NB4 (cell line): ENCODE measurements around the gene SEMA5A.

Source experiments
- DNase-seq: peaks from one replicate; pipeline ENCODE4 v3.0.0; 2010; ENCODE audit warnings: low read depth
- H3K4me3 ChIP-seq: one replicate; pipeline ENCODE4 v1.5.1; 2011; ENCODE audit warnings: mild to moderate bottlenecking, low read depth, low read length, moderate library complexity
- MYC ChIP-seq: IDR thresholded peaks from 2 replicates; pipeline ENCODE4 v1.6.1; 2011; ENCODE audit warnings: low read depth, low read length
- POLR2A ChIP-seq: IDR thresholded peaks from 2 replicates; pipeline ENCODE4 v1.6.1; 2011; ENCODE audit warnings: mild to moderate bottlenecking; ENCODE audit not compliant: insufficient read length; ENCODE audit errors: extremely low read depth
- TF ChIP-seq, protein P1 (sequence below): IDR thresholded peaks from one replicate; pipeline ENCODE4 v1.5.1; 2012; ENCODE audit warnings: low read depth, low read length
- TF ChIP-seq, protein P2 (sequence below): IDR thresholded peaks from 2 replicates; pipeline ENCODE4 v1.6.1; 2011; ENCODE audit warnings: low read depth, low read length

SEMA5A gene

DNA sequence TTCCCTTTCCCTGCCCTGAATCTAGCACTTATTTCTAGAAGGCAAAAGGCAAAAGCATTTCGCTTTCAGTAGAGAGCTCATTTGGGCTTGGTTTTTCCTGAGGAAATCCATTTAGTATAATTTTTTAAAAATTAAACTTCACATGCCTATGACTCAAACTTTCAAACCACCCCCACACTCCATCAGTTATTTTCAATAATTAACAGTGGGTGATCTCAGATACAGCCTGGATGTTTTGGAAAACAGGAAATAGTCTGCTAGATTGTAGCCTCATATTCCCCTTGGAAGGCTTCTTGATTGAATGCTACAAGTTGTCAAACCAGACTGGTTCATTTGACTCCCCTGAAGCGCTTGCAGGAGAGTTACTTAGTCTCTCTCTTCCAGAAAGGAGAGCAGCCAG is 40.6 kb downstream of the SEMA5A start:
- no peak for DNase-seq
- TF ChIP-seq MYC (no peak), POLR2A (no peak)
- TF ChIP-seq, protein P1, sequence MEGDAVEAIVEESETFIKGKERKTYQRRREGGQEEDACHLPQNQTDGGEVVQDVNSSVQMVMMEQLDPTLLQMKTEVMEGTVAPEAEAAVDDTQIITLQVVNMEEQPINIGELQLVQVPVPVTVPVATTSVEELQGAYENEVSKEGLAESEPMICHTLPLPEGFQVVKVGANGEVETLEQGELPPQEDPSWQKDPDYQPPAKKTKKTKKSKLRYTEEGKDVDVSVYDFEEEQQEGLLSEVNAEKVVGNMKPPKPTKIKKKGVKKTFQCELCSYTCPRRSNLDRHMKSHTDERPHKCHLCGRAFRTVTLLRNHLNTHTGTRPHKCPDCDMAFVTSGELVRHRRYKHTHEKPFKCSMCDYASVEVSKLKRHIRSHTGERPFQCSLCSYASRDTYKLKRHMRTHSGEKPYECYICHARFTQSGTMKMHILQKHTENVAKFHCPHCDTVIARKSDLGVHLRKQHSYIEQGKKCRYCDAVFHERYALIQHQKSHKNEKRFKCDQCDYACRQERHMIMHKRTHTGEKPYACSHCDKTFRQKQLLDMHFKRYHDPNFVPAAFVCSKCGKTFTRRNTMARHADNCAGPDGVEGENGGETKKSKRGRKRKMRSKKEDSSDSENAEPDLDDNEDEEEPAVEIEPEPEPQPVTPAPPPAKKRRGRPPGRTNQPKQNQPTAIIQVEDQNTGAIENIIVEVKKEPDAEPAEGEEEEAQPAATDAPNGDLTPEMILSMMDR = no peak
- TF ChIP-seq, protein P2, sequence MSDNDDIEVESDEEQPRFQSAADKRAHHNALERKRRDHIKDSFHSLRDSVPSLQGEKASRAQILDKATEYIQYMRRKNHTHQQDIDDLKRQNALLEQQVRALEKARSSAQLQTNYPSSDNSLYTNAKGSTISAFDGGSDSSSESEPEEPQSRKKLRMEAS = no peak
- H3K4me3 ChIP-seq = no peak overlapping the region

DNA sequence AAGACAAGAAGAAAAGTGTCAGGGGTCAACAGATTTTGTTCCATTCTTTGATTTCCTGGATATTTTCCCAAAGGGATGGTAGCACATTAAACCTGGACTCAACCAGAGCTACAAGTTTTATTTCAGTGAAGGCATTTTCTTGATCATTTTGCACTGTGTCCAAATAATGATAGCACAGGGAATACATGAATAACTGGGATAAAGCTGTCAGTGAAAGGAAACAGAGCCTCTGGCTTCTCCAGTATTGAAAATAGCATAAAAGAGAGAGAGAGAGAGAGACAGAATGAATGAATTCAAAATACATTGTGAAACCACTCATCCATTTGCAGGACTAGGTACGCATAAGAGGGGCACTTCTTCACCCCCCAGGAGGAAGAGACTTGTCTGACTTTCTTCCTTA is 43.0 kb downstream of the SEMA5A start:
- H3K4me3 ChIP-seq = no peak overlapping the region
- DNase-seq = no peak
- TF ChIP-seq, protein P1 = no peak
- TF ChIP-seq MYC (no peak), POLR2A (no peak)
- TF ChIP-seq, protein P2 = no peak

DNA sequence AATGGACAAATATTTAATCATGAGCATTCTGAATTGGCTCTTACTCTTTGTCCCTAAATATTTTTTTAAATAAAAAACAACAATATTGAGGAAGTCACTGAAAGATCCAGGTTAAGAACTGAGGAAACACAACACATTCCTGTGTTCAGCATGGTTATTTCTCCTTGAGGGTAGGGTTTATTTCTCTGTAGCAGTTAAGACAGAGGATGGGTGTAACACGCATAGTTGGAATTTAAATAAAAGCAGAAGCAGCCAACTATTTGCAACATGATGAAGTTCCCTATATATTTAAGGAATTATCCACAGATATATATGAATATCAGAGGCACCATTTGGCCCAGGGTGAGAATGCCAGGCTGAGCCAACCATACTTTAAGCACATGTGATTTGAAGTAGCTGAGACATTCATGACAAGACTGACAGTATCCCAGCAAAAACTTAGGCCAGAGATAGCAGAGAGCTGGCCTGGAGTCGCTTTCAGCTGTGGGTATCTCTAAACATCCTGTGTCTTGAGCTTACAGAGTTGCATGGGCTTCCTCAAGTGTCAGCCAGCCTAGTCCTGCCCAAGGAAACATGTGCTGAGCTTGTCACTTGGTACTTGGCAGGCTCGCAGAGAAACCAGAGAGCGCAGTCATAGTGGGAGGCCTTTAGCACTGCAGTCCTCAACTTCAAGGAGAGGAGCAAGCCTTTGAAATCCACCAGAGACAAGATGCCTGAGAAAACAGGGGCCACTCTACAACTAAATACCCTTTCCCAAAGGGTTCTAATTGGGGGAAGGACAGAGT is 43.6 kb downstream of the SEMA5A start:
- no peak for DNase-seq
- H3K4me3 ChIP-seq = no peak overlapping the region
- TF ChIP-seq POLR2A (no peak), MYC (no peak)
- TF ChIP-seq, protein P1 = no peak
- TF ChIP-seq, protein P2 = no peak

DNA sequence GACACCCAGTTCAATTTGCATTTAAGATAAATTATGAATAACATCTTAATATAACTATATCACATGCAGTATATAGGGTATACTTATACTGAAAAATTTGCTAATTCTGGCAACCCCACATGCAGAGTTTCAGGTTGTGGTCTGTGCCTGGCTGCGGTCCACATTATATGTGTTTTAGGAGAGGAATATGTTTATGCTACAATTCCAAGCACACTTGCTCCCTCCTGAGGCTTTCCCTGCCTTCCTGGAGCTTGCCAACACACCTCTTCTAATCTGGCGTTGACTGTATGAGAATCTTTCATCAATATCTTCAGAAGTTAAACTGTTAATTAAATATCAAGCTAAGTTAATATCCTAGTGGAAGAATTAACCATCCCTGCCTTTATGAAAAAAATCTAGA is 45.2 kb downstream of the SEMA5A start:
- no peak for DNase-seq
- no peak for TF ChIP-seq POLR2A
- TF ChIP-seq, protein P1 = no peak
- TF ChIP-seq MYC = no peak
- TF ChIP-seq, protein P2 = no peak
- no peak overlapping the region for H3K4me3 ChIP-seq

DNA sequence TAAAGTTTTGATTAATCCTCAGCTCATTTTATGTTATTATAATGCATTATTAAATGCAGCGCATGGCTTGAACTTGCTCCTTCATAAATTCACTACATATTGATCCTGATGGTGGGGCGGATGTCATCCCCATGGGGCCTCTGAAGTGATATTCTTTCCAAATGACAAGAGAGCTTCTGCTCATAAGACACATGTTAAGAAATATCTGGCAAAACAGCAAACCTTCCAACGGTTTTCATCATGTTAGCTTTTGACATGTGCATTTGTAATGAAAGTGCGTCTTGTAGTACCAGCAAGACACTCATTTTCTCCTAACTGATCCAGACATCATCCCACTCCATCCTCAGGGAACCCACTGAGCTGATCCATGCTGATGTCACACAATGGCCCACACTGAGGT is 45.7 kb downstream of the SEMA5A start:
- no peak overlapping the region for H3K4me3 ChIP-seq
- no peak for DNase-seq
- TF ChIP-seq, protein P1 = no peak

DNA sequence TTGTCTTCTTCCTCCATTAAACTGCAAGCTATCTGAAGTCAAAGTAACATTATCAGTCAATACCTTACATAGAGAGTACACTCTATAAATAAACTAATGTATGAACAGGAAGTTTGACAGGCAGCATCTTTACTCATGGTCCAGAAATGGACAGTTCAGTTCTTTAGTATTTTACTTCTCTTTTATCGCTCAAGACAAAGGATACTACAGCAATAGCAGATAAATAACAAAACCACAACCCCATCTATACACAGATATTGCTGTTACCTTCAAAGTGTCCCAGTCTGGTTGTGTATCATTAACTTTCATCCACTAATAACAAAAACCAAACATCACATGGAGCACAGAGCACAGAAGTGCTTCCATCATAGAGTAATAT is 46.4 kb downstream of the SEMA5A start:
- no peak overlapping the region for H3K4me3 ChIP-seq
- TF ChIP-seq POLR2A (no peak), MYC (no peak)
- TF ChIP-seq, protein P1 = no peak
- TF ChIP-seq, protein P2 = no peak
- no peak for DNase-seq
